Osteocyte (in vitro differentiated cells): ENCODE measurements around the gene PLCB3. TPM values are rescaled to one million over a fixed set of nuclear protein-coding genes. Genes with fewer than 3 reads are reported as not detected.

ENCODE experiments used
- DNase-seq: peaks from one replicate; pipeline ENCODE4 v3.0.0; 2021; ENCODE audit warnings: mixed read lengths; ENCODE audit not compliant: unreplicated experiment; ENCODE audit errors: extremely low spot score
- H3K27ac Mint-ChIP-seq: one replicate; pipeline ENCODE4 v1.8.0; 2021; ENCODE audit warnings: mild to moderate bottlenecking, mixed read lengths; ENCODE audit not compliant: unreplicated experiment
- H3K27me3 Mint-ChIP-seq: one replicate; pipeline ENCODE4 v1.8.0; 2021; ENCODE audit warnings: mixed read lengths; ENCODE audit not compliant: unreplicated experiment
- H3K36me3 Mint-ChIP-seq: one replicate; pipeline ENCODE4 v1.8.0; 2021; ENCODE audit warnings: mixed read lengths; ENCODE audit not compliant: unreplicated experiment
- H3K4me1 Mint-ChIP-seq: one replicate; pipeline ENCODE4 v1.8.0; 2021; ENCODE audit warnings: mixed read lengths; ENCODE audit not compliant: unreplicated experiment
- H3K4me3 Mint-ChIP-seq: one replicate; pipeline ENCODE4 v1.8.0; 2021; ENCODE audit warnings: mild to moderate bottlenecking, moderate library complexity, mixed read lengths; ENCODE audit not compliant: unreplicated experiment
- H3K9me3 Mint-ChIP-seq: one replicate; pipeline ENCODE4 v1.8.0; 2021; ENCODE audit warnings: mixed read lengths; ENCODE audit not compliant: unreplicated experiment
- total RNA-seq: library from RNA; stranded (reverse); gene quantifications from 2 replicates; pipeline ENCODE4 v1.2.1, GENCODE V29; 2021
- TF ChIP-seq, protein P1 (sequence below): fragments of 200-600 bp; sonication (generic); IDR thresholded peaks from 2 replicates; pipeline ENCODE4 v1.5.0; 2021; ENCODE audit warnings: antibody characterized with exemption, mild to moderate bottlenecking, moderate library complexity

PLCB3 gene
- total RNA-seq, 1 donor from 2014 or later: 32.0 TPM

DNA sequence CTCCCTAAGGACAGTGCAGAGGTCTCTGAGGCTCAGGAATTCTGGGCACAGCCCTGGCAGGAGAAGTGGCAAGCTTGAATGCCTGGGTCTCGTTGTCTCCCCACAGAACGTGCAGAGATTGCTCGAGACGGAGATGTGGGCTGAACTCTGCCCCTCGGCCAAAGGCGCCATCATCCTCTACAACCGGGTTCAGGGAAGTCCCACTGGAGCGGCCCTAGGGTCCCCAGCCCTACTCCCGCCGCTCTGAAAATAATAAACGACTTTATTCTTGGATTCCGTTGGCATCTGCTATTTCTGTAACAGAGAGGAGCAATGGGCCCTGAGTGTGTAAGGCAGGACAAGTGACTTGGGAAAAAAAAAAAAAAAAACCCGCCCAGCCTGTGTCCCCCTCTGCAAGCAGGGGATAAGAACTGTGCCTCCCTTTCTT lies 21.6 kb upstream of the PLCB3 start:
- Mint-ChIP-seq H3K27ac (peak overlapping the region; percentile 87), H3K4me1 (peaks cover 53% of the 10 kb centered on the region), H3K36me3 (no peaks in the 10 kb centered on the region), H3K27me3 (no peaks in the 10 kb centered on the region), H3K9me3 (no peaks in the 10 kb centered on the region), H3K4me3 (peak overlapping the region; percentile 80)
- TF ChIP-seq, protein P1, sequence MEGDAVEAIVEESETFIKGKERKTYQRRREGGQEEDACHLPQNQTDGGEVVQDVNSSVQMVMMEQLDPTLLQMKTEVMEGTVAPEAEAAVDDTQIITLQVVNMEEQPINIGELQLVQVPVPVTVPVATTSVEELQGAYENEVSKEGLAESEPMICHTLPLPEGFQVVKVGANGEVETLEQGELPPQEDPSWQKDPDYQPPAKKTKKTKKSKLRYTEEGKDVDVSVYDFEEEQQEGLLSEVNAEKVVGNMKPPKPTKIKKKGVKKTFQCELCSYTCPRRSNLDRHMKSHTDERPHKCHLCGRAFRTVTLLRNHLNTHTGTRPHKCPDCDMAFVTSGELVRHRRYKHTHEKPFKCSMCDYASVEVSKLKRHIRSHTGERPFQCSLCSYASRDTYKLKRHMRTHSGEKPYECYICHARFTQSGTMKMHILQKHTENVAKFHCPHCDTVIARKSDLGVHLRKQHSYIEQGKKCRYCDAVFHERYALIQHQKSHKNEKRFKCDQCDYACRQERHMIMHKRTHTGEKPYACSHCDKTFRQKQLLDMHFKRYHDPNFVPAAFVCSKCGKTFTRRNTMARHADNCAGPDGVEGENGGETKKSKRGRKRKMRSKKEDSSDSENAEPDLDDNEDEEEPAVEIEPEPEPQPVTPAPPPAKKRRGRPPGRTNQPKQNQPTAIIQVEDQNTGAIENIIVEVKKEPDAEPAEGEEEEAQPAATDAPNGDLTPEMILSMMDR: no peak
- DNase-seq: no peak

DNA sequence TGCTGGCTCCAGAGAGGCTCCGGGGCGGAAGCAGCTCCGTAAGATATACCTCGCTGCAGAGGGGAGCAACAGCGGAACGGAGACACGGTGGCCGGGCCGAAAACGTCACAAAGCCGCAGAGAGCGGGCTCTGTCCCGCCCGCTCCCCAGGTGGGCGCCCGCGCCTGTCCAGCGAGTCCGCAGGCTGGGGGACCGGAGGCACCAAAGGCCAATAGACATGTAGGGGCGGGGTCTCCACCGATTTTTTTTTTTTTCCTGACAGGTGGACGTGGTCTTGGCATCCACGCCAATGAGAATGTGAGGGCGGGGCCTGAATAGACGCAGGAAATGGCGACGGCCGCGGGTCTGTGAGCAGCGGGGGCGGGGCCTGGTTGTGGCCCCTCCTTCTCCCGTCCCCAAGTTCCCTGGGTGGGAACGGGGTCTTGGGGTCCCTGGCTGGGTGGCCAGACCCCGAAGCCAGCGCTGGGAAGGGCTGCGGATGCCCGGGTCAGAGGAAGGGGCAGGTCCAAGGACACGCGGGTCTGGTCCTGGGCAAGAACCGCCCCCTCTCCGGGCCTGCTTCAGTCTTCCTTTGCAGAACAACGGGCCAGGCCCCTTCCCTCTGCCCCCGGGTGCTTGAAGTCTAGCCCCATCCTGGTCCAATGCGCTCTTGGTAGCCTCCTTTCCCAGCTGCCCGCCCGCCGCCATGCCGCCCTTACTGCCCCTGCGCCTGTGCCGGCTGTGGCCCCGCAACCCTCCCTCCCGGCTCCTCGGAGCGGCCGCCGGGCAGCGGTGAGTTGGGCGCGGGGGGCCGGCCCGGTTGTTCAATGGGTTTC lies 21.0 kb upstream of the PLCB3 start, which contains the start of gene DNAJC4:
Gene DNAJC4, plus strand, starts transcription at position 378 of the 814 bp plus-strand sequence. Its CDS starts 307 bp downstream, at position 685.
- H3K36me3 Mint-ChIP-seq: peaks cover under 1% of the 10 kb centered on the region
- peak; percentile 93 for DNase-seq
- peak within 1 kb of the TSS; percentile 80 for H3K4me3 Mint-ChIP-seq
- H3K27ac Mint-ChIP-seq: peak within 1 kb of the TSS; percentile 87
- TF ChIP-seq, protein P1: no peak
- peaks cover 53% of the 10 kb centered on the region for H3K4me1 Mint-ChIP-seq
- no peaks in the 10 kb centered on the region for H3K9me3 Mint-ChIP-seq
- H3K27me3 Mint-ChIP-seq: no peaks in the 10 kb centered on the region

DNA sequence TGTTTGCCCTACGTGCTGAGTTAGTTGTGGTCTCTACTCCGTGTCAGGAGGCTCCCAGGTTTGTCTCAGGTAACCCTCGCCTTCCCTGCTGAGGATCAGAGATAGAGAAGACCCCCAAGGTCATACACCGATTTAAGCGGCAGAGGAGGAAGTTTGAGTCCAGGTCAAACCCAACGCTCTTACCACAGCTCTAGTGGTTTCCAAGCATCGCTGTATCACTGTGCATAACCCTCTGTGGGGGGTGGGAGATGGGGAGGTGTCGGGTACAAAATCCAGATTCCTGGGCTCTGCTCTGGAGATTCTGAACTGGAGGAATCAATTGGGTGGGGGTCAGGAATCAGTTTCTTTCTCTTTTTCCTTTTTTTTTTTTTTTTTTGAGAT lies 20.4 kb upstream of the PLCB3 start:
- peak overlapping the region; percentile 80 for H3K4me3 Mint-ChIP-seq

DNA sequence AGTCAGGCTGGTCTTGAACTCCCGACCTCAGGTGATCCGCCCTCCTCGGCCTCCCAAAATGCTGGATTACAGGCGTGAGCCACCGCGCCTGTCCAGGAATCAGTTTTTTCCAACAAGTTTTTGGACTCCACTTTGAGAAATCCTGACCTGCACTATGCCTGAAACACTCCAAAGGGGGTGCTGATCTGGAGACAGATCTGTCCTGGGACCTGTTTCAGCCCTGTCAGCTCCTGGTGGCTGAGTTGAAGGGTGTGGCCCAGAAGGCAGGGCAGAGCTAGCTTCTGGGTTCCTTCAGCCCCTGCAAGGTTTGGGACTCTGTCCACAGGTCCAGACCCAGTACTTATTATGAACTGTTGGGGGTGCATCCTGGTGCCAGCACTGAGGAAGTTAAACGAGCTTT lies 19.8 kb upstream of the PLCB3 start:
- H3K4me3 Mint-ChIP-seq: peak overlapping the region; percentile 80
- H3K4me1 Mint-ChIP-seq: peaks cover 57% of the 10 kb centered on the region
- no peaks in the 10 kb centered on the region for H3K9me3 Mint-ChIP-seq
- no peak for DNase-seq
- TF ChIP-seq, protein P1: no peak
- H3K27ac Mint-ChIP-seq: no peak overlapping the region
- H3K36me3 Mint-ChIP-seq: peaks cover 2% of the 10 kb centered on the region
- no peaks in the 10 kb centered on the region for H3K27me3 Mint-ChIP-seq

More for the DNA sequence above, 20.4 kb upstream of the PLCB3 start:
- peak overlapping the region; percentile 87 for H3K27ac Mint-ChIP-seq
- no peaks in the 10 kb centered on the region for H3K9me3 Mint-ChIP-seq
- peaks cover 57% of the 10 kb centered on the region for H3K4me1 Mint-ChIP-seq
- TF ChIP-seq, protein P1: no peak
- H3K27me3 Mint-ChIP-seq: no peaks in the 10 kb centered on the region
- peaks cover 2% of the 10 kb centered on the region for H3K36me3 Mint-ChIP-seq
- no peak for DNase-seq

DNA sequence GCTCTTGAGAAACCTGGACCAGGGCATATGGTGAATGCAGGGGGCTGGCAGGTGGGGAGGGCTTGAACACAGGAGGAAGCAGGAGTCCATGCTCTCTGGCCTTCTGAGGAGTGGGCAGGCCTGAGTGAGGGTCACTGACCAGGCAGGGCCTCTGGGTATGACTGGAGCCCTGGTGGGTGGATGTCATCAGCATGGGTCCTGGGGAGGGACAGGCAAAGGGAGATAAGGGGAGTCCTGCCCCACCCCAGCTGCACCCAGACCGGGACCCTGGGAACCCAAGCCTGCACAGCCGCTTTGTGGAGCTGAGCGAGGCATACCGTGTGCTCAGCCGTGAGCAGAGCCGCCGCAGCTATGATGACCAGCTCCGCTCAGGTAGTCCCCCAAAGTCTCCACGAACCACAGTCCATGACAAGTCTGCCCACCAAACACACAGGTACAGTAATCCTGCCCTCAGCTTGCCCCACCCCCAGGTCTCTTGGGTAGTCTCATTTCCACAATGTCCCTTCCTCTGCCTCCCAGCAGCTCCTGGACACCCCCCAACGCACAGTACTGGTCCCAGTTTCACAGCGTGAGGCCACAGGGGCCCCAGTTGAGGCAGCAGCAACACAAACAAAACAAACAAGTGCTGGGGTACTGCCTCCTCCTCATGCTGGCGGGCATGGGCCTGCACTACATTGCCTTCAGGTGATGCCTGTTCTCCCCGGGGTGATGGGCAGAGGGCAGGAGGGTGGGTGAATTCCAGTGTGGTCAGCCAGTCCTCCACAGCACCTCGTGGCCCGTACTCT lies 19.0 kb upstream of the PLCB3 start:
- H3K27me3 Mint-ChIP-seq: no peaks in the 10 kb centered on the region
- H3K27ac Mint-ChIP-seq: no peak overlapping the region
- H3K4me1 Mint-ChIP-seq: peaks cover 50% of the 10 kb centered on the region
- no peaks in the 10 kb centered on the region for H3K9me3 Mint-ChIP-seq
- H3K36me3 Mint-ChIP-seq: peaks cover 2% of the 10 kb centered on the region
- TF ChIP-seq, protein P1: no peak
- no peak for DNase-seq
- peak overlapping the region; percentile 80 for H3K4me3 Mint-ChIP-seq
